HG02759 (cell line): ENCODE data around the gene FHOD3.

Experiments used
- ATAC-seq: cut with Tn5 transposase; IDR thresholded peaks from one replicate; pipeline ENCODE4 v1.9.1; 2021; ENCODE audit warnings: mild to moderate bottlenecking, moderate library complexity; ENCODE audit not compliant: unreplicated experiment

The FHOD3 gene

GRCh38 chr18:36403896-36404820 lies 106.6 kb downstream of the FHOD3 start:
- ATAC-seq = no peak

- ATAC-seq = no peak
Observed at GRCh38 chr18:36405611-36406010, 108.1 kb downstream of the FHOD3 start.

- ATAC-seq = no peak
Observed at GRCh38 chr18:36406805-36407204, 109.3 kb downstream of the FHOD3 start.

GRCh38 chr18:36408606-36409005 lies 111.1 kb downstream of the FHOD3 start:
- no peak for ATAC-seq

- ATAC-seq = no peak
Observed at GRCh38 chr18:36409779-36410178, 112.3 kb downstream of the FHOD3 start.

GRCh38 chr18:36410346-36410745 lies 112.8 kb downstream of the FHOD3 start:
- ATAC-seq = no peak

GRCh38 chr18:36411745-36412168 lies 114.2 kb downstream of the FHOD3 start:
- no peak for ATAC-seq

GRCh38 chr18:36412778-36413177 lies 115.3 kb downstream of the FHOD3 start:
- no peak for ATAC-seq

- ATAC-seq = no peak
Observed at GRCh38 chr18:36415171-36415570, 117.7 kb downstream of the FHOD3 start.

- ATAC-seq = no peak
Observed at GRCh38 chr18:36415625-36416024, 118.1 kb downstream of the FHOD3 start.

- no peak for ATAC-seq
Observed at GRCh38 chr18:36419188-36419899, 121.8 kb downstream of the FHOD3 start.

- peak; percentile 71 for ATAC-seq
Observed at GRCh38 chr18:36419900-36420531, 122.5 kb downstream of the FHOD3 start.

- ATAC-seq = peak; percentile 17
Observed at GRCh38 chr18:36420826-36421225, 123.3 kb downstream of the FHOD3 start.

GRCh38 chr18:36424741-36425142 lies 127.2 kb downstream of the FHOD3 start:
- ATAC-seq = no peak

GRCh38 chr18:36427369-36427768 lies 129.9 kb downstream of the FHOD3 start:
- no peak for ATAC-seq

GRCh38 chr18:36427831-36428230 lies 130.3 kb downstream of the FHOD3 start:
- ATAC-seq = no peak

GRCh38 chr18:36428431-36429029 lies 131.0 kb downstream of the FHOD3 start:
- ATAC-seq = no peak

- no peak for ATAC-seq
Observed at GRCh38 chr18:36432880-36433555, 135.5 kb downstream of the FHOD3 start.

GRCh38 chr18:36436387-36436786 lies 138.9 kb downstream of the FHOD3 start:
- ATAC-seq = no peak

GRCh38 chr18:36440614-36441013 lies 143.1 kb downstream of the FHOD3 start:
- ATAC-seq = no peak
